ENCODE results near the gene CARD8.

- TF ChIP-seq EZH2 (IDR thresholded peaks at IDR 0.05; ENCODE audit: low read depth, unreplicated experiment) (no peak), CTCF (conservative IDR thresholded peaks at IDR 0.05; ENCODE audit: low read depth in 2 of 2) (no peak), POLR2AphosphoS5 (IDR thresholded peaks at IDR 0.05; ENCODE audit: low read depth) (no peak)
Measured at GRCh38 chr19:48302600-48302959, 46.9 kb upstream of the CARD8 start.

All from GM23338 (cell line).